Suppressor macrophage treated with lipopolysaccharide for 4 hours (primary cell): Measurements from ENCODE around the gene PSMA7.
"Not testable (repeated sequence)": the region's sequence is repeated elsewhere in the genome, so short reads cannot be mapped to it uniquely, and the experiment has no call there.

Experiments
- DNase-seq: peaks from one replicate; pipeline ENCODE4 v3.0.0-alpha.2; 2020

The PSMA7 gene

DNA sequence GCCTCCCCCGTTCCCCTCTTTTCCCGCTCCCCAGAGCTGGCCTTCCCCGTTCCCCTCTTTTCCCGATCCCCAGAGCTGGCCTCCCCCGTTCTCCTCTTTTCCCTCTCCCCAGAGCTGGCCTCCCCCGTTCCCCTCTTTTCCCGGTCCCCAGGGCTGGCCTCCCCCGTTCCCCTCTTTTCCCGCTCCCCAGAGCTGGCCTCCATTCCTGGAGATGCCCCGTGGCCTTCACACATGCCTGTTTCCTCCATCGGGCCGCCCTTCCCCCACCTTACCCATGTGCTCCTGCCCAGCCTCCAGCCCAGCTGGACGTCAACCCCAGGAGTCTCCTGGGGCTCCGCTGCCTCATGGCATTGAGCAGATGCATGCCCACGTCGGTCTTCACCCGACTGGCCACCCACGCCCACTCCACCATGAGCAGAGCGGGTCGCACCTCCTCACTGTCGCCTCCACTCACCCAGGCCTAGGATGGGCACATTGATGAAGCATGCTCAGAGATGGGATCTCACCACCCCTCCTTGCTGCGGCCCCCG, 8.7 kb upstream of the PSMA7 start:
- no peak for DNase-seq

DNA sequence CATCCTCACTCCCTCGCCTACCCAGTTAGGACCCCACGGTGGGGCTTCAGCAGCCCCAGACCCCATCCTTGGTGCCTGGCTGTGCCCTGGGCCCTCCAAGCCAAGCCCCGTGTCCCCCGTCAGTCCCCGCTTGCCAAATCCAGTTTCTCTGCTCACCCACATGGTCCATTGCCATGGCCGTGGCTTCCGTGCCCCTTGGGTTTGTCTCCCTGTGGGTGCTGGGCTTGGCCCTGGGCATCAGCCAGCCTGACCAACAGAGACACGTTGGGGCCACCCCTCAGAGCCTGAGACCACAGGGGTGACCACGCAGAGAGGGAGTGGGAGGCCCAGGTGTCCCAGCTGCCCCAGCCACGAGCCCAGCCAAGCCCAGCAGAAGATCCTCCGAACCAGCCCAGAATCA, 8.0 kb upstream of the PSMA7 start:
- DNase-seq, result no peak

DNA sequence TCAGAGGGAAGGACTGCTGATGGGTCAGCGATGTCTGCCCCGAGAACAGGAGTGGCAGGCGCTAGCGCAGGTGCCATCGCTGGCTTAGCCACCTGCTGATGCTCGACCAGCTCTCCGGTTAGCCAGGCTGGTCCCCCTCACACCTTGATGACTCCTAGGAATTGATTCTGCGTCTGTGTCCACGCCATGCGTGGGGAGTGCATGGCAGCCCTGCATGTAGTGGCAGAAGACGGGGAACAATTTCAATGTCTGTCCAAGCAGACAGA, 7.0 kb upstream of the PSMA7 start:
- DNase-seq, result no peak

DNA sequence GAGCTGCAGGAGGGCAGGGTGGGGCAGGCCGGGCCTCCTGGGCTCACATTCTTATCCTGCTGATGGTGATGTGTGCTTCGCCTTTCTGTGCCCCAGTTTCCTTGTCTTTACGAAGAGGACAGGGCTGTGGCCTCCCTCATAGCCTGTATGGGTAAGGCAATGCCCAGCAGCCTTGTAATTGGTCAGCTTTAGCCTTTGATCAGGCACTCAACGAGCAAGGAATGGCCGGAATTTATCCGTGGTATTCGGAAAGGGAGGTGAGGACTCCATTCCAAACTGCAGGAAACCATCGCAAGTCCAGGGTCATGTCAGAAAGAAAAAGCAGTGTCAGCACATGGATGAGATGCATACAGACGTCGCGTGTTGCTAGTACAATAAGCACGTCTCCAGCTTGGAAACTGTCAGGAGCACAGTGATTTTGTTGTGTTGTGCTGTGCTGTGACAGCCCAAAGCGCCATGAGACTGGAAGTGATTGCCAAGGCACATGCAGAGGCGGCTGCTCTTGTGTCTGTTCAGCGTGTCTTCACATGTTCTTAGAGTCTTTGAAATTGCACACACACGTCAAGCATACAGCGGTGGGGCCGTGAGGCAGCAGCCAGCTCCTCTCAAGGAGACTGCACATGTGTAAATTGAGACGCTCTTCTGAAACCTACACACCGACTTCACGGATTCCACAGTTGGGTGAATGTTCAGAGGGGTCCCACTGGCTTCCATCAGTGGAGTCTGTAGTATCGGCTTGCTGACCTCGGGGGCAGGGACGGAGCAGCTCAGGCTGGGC, 6.5 kb upstream of the PSMA7 start:
- no peak for DNase-seq

DNA sequence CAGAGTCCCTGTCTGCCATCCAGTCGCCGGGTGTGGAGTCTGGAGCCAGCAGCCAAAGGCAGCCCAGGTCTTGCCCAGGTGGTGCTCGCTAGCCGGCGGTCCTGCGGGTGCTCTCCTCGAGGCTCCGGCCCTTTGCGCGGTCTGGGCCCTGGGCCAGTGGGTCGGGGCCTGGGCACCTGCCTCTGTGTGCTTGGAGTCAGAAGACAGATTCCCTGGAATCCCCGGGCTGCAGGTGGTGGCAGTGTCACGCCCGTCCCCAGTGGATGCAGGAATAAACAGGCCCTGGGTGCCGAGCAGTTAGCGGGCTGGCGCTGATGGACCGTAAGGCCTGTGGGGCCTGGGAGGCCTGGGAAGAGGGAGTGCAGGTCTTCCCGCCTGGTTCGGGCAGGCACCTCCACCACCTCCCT, 5.7 kb upstream of the PSMA7 start:
- no peak for DNase-seq

DNA sequence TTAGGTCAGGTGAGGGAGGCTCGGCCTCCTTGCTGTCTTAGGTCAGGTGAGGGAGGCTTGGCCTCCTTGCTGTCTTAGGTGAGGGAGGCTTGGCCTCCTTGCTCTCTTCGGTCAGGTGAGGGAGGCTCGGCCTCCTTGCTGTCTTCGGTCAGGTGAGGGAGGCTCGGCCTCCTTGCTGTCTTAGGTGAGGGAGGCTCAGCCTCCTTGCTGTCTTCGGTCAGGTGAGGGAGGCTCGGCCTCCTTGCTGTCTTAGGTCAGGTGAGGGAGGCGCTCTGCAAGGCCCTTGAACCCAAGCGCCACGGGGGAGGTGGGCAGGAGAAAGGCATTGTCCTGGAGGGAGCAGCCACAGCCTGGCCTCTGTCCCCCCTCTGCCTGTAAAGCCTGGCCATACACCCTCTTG, 5.2 kb upstream of the PSMA7 start:
- not testable (repeated sequence) for DNase-seq

DNA sequence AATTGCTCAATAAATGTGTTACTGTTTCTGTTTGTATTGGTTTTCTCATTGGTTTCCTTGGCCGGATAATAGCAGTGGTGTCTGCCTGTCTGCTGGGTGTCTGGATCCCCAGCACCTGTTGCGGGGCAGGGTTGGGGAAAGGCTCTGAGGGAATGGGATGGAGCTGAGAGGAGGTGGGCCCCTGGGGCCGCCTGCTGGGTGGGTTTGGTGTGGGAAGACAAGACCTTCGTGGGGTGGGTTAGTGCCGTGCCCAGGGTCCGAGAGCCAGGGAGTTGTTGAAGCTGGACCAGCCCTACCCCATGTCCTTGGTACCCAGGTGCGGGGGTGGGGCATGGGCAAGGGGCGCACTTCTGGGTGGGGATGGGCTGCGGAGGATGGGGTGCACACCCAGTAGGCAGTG, 4.3 kb upstream of the PSMA7 start:
- no peak for DNase-seq

DNA sequence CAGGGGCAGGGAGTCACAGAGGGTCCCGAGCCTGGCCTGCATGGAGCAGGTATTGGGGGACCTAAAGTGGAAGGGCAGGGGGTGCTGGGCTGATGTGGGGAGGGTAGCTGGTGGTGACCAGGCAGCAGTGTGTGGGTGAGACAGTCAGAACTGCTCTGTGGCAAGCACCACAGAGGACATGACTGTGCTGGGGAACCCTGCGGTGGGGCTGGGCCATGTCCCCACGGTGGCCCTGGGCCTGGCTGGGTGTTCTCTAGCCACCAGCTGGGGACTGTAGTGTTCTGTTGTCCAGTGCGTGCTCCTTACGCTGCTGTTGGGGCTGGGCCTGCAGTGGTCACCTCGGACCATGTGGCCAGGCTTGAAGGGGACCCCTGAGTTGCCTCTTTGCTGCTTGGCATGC, 3.9 kb upstream of the PSMA7 start:
- no peak for DNase-seq

DNA sequence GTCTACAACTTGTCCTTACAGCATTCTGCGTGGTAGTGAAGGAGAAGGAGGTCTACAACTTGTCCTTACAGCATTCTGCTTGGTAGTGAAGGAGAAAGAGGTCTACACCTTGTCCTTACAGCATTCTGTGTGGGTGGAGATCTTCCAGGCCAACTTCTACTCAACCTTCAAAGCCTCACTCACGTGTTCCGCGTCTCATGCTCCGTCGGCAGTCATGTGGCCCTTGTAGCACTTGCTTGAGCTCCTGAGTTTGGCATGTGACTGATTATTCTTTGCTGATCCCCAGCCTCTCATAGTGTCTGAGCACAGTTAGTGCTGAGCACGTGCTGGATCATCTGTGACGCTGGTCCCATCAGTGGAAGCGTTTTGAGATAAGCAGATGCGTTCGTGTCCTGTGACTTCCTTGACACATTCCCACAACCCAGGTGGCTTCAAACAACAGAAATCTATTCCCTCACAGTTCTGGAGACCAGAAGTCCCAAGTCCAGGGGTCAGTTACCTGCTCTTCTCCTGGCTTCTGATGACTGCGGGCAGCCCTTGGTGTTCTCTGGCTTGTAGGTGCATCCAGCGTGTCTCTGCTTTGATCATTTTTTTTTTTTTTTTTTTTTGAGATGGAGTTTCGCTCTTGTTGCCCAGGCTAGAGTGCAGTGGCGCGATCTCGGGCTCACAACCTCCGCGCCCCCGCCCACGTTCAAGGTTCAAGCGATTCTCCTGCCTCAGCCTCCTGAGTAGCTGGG, 3.0 kb upstream of the PSMA7 start:
- DNase-seq, result no peak

DNA sequence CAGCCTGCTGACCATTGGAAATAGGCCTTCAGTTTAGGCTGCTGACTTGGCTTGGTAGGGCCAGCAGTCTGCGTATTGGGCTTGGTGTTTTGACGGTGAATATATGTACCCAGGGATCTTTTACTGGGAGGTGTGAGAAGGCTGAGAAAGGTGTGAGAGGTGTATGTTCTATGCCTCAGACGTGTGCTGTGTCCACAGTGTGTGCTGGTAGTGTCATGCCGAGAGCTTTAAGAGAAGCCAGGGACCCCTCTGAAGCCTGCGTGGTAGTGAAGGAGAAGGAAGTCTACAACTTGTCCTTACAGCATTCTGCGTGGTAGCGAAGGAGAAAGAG, 2.5 kb upstream of the PSMA7 start:
- no peak for DNase-seq

DNA sequence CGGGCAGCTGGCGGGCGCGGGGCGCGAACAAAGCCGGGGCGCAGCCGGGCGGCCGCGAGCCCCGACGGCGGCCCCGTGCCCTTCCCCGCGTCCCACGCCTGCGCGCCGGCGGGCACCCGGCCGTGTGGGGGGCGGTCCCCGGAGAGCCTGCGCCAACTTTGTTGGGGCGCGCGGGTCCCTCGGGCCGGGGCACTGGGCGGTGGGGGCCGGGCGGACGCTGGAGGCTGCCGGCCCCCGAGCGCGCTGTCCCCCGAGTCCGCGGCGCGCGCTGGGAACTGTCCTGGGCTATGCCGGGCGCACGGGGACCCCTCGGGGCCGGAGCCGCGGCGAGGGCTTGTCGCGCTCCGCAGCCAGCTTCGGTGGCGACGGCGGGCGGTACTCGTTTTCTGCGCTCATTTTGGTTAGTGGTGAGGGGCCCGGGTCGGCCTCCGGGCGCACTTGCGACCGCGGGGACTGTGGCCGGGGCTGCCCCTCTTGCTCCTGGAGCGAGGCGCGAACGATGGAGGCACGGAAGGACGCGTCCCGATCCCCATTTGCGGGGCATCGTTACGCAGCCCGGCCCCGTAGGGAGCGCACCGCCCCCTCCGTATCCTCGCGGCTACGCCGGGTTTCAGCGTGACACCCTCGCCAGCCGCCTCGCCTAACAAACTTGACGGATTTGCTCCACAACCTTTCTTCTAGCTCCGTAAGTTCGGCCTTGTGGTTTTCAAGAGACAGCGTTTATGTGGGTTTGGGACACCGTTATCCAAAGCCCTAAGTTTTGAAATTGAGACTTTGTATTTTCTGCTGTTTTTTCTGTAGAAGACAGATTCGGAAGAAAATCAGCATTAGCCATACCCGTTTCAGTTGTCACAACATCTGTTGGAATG, 997 bp upstream of the PSMA7 start:
- DNase-seq, result peak; percentile 76

DNA sequence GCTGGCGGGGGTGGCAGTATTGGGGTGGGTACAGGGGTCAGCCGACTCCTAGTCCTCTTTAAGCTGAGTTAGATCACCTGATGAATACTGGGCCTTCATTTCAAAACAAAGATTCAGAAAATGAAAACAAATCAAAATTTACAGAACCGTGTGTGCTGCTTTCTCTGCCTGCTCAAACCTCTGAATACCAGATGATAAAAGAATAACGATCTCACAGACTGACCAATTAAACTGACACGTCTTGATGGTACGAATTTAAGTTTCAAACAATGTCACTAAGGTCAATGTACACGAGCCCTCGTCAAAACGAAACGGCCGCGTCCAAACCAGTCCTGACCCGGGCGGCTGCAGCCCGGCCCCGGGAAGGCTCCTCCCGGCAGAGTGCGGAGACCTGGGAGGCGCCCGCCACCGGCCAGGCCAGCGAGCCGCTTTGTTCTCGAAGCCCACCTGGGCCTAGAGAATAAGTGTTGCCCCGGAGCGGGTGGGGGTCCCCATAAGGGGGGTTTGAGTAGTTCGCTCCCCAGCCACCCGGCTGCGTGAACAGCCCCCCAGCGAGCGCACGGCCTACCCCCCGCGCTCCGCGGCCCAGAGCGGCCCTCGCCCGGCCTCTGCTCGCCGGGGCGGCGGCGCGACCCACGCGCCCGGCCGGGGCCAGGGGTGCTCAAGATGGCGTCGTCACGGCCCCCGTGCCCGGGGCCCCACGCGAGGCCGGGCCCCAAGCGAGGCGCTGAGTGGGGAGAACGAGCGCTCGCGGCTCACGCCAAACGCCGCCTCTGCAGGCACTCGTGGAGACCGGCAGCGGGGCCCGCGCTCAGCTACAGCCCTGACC, 728 bp downstream of the PSMA7 start:
- DNase-seq, result peak; percentile 42

DNA sequence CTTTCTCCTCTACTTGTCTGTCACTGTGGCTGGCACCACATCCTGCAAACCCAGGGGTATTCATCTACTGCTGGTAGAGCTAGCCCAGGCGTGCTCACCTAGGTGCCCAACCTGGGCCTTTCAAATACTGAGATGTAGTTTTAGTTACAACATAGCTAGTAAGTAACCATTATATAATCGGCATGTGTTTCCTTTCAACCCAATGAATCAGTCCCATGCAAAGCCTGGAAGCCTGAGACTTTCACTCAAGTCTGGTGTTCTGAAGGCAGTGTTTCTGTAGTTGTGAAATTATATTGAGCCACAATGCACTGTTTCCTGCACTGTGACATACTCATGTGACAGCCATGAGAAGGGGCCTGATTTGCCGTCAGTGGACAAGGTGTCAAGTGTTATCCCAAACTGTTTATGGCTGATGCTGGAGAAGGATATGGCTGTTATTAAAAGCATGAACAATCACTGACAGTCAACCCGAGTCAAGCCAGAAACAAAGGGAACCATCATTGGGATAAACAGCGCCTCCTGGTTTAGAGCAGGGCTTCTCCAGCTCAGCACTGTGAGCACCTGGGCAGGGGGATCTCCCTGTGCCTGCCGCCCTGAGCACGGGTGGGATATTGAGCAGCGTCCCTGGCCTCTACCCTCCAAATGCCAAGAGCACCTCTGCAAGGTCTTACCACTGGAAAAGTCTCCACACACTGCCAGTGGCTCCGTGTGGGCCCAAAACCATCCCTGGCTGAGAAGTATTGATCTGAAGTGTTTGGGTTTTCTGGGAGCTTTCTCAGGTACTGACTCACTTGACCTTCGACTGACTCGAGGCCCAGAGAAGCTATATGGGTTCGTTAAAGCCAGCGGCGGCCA, 1.6 kb downstream of the PSMA7 start:
- peak; percentile 82 for DNase-seq

DNA sequence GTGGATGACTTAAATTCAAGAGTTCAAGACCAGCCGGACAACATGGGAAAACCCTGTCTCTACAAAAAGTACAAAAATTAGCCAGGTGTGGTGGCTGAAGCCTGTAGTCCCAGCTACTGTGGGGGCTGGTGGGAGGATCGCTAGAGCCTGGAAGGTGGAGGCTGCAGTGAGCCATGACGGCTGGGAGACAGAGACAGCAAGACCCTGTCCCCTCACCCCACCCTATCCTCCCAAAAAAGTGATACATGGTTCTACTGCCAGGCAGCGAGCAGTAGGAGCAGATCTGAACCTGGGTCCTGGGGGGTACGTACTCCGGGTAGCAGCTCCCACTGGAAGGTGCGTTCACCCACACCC, 2.2 kb downstream of the PSMA7 start:
- no peak for DNase-seq

DNA sequence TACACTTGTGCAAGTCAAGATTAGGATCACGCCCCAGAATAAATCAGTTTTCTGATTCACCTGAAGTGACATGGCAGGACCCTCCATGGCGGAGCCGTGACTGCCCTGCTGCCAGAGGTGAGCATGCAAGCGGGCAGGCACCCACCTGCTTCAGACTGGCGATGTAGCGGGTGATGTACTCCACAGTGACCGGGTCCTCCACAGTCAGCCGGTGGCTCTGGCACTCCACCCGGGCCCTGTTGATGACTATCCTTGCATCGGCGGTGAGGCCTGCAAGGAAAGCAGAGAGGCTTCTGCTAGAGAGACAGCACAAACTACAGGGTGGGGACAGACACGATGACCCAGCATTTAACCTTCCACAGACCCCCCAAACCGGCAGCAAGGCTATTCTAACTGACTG, 3.6 kb downstream of the PSMA7 start:
- no peak for DNase-seq

DNA sequence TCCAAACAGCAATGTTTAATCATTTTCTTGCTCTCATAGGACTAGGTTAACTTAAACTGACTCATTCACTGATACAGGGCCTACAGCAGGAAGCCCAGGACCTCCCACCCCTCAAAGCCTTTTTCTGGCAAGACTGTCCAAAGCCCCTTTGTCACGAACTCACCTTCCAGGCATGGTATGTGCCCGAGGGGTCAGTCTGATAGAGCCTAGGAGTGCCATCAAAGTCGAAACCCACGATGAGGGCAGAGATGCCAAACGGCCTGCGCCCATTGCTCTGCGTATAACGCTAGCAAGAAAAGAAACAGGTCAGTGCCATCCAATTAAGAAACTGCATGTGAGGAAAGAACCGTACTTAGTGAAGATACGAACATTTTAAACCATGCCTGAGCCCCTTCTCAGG, 4.3 kb downstream of the PSMA7 start:
- no peak for DNase-seq

DNA sequence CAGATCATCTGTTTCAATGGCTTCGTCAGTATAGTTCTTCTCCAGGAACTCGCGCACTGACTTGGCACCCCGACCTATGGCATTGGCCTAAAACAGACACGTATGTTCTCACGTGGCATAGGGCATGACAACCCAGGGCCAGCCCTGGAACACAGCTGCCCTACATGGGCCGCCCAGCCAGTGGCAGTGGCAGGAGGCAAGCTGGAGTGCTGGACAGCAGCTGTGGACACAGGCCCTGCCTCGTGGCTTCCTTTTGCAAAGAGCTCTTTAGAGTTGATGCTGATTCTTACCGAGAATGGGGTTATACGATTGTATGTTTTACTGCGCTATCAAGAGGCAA, 5.0 kb downstream of the PSMA7 start:
- no peak for DNase-seq

DNA sequence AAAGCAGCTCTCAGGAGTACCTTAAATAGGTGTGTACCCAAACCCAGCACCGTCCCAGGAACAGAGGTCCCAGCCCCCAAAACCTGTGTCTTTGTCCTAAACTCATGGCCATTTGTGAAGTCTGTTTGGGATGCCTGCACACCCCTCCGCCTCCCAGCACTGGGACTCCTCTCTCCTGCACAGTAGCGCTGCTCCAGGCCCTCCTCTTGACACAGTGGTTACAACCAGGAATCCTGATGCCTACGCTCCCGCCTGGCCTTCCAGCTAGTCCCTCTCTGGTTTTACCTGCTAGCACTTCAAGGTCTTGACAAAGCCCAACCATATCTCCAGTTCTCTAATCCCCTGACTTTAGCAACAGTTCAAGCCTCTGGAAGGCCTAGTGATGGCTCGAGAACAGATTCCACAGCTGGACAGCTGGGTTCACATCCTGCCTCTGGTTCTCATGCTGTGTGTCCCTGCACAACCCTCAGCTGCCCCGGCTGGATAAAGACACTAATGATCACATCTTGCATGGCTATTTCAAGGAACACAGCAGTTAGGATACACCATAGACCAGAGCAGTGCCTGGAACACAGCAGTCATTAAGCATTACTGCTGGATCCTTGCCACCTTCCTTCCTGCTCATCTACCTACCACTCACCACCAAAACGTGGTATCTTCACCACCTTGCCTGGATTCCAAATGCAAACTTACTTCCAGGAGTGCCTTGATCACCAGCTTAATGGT, 5.6 kb downstream of the PSMA7 start:
- DNase-seq, result no peak

DNA sequence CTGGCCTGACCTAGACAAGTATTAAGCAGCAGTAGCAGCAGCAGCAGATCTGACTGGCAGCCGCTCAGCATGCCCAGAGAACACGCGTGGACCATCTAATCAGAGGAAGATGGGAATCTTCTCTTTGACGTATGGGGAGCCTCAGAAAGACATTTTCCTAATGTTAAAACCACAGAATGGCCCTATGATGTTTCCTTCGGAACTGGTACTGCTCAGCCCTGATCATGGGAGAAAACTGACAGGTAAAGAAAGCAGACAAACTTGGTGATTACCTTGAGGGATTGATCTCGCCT, 6.2 kb downstream of the PSMA7 start:
- no peak for DNase-seq

DNA sequence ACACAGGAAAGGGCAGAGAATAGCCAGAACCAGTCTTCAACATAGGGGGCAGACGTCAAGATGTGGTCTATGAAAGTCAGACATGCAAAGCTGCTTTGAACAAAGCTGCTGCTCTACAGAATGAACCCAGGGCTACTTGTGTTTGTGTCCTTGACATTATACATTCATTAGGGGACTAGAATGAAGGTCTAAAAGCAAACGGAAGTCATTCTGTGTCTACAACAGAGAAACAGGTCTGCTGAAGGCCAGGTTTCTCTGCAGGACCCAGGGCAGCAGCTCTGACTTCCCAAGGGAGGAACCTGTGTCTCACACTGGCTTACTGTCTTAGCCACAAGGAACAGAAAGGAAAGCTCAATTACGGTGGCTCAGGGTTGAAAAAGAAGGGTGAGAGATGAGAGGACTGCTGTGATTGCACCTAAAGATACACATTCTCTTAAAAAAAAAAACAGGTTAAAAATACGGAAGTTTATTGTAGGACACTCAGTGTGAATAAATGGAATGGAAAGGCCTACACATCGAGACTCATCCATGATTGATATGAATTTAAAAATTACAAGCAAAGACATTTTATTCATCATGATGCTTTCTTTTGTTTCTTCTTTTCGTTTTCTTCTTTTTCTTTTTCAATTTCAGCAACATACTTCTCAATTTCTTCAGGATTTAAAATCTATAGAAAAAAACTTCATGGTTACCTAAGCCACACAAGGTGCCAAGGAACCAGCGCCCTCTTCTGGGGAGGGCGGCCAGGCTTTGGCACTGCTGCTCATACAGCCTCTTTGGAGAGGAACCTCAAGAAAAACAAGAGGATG, 6.7 kb downstream of the PSMA7 start:
- DNase-seq, result peak; percentile 70
